ENCODE data around the gene C3orf22. TPM values are rescaled to one million over a fixed set of nuclear protein-coding genes. Genes with fewer than 3 reads are reported as not detected.

Gene C3orf22
- total and polyA plus RNA-seq, 2 donors (not counting 1 experiment from before 2014, with no cell fraction given), result not detected

- Histone ChIP-seq H3K27ac (ENCODE audit: insufficient read depth, low read length) (no peak overlapping the region), H3K36me3 (ENCODE audit: control insufficient read depth, insufficient read depth, low read length) (no peaks in the 10 kb centered on the region), H3K9me3 (ENCODE audit: control insufficient read depth, insufficient read depth, low read depth, low read length) (no peaks in the 10 kb centered on the region), H3K4me3 (replicated peaks in 1 of 4; ENCODE audit: control extremely low read depth in 1 of 4, insufficient read depth in 1 of 4, low read depth in 3 of 4, low read length in 4 of 4) (no peak overlapping the region), H3K4me2 (ENCODE audit: extremely low read depth, insufficient read depth, low read length) (no peak overlapping the region), H3K27me3 (ENCODE audit: control insufficient read depth, insufficient read depth, low read length) (peaks cover 20% of the 10 kb centered on the region), H2AFZ (ENCODE audit: low read length) (no peak overlapping the region), H3K9ac (ENCODE audit: insufficient read depth, low read length) (no peak overlapping the region), H4K20me1 (ENCODE audit: control insufficient read depth, extremely low read depth, insufficient read depth, low read length) (no peaks in the 10 kb centered on the region), H3K4me1 (ENCODE audit: control insufficient read depth, extremely low read depth, insufficient read depth, low read length) (no peaks in the 10 kb centered on the region), H3K79me2 (ENCODE audit: control insufficient read depth, insufficient read depth, low read length) (no peaks in the 10 kb centered on the region)
- TF ChIP-seq CTCF (conservative IDR thresholded peaks at IDR 0.05 in 1 of 2, IDR thresholded peaks at IDR 0.05 in 1 of 2; ENCODE audit: low read depth in 1 of 2, low read length in 2 of 2), result no peak
- no peak for TF ChIP-seq EZH2 (IDR thresholded peaks at IDR 0.05; ENCODE audit: low read length, missing control alignments)
- no peak for DNase-seq (ENCODE audit: low read depth in 2 of 2)
Measured at GRCh38 chr3:126519506-126520455, 39.0 kb downstream of the C3orf22 start.

GRCh38 chr3:126518779-126519177 lies 40.0 kb downstream of the C3orf22 start:
- H3K4me3 ChIP-seq (replicated peaks in 1 of 4; ENCODE audit: control extremely low read depth in 1 of 4, insufficient read depth in 1 of 4, low read depth in 3 of 4, low read length in 4 of 4), result no peak overlapping the region
- H3K27me3 ChIP-seq (ENCODE audit: control insufficient read depth, insufficient read depth, low read length), result peaks cover 20% of the 10 kb centered on the region
- no peaks in the 10 kb centered on the region for H4K20me1 ChIP-seq (ENCODE audit: control insufficient read depth, extremely low read depth, insufficient read depth, low read length)
- TF ChIP-seq CTCF (conservative IDR thresholded peaks at IDR 0.05 in 1 of 2, IDR thresholded peaks at IDR 0.05 in 1 of 2; ENCODE audit: low read depth in 1 of 2, low read length in 2 of 2), result no peak
- TF ChIP-seq EZH2 (IDR thresholded peaks at IDR 0.05; ENCODE audit: low read length, missing control alignments), result no peak
- DNase-seq (ENCODE audit: low read depth in 2 of 2), result no peak
- no peak overlapping the region for H3K9ac ChIP-seq (ENCODE audit: insufficient read depth, low read length)
- no peak overlapping the region for H2AFZ ChIP-seq (ENCODE audit: low read length)
- H3K36me3 ChIP-seq (ENCODE audit: control insufficient read depth, insufficient read depth, low read length), result no peaks in the 10 kb centered on the region
- no peaks in the 10 kb centered on the region for H3K4me1 ChIP-seq (ENCODE audit: control insufficient read depth, extremely low read depth, insufficient read depth, low read length)
- H3K9me3 ChIP-seq (ENCODE audit: control insufficient read depth, insufficient read depth, low read depth, low read length), result no peaks in the 10 kb centered on the region
- H3K27ac ChIP-seq (ENCODE audit: insufficient read depth, low read length), result no peak overlapping the region
- H3K79me2 ChIP-seq (ENCODE audit: control insufficient read depth, insufficient read depth, low read length), result no peaks in the 10 kb centered on the region
- H3K4me2 ChIP-seq (ENCODE audit: extremely low read depth, insufficient read depth, low read length), result no peak overlapping the region

GRCh38 chr3:126517986-126518778 lies 40.5 kb downstream of the C3orf22 start:
- no peaks in the 10 kb centered on the region for H3K9me3 ChIP-seq (ENCODE audit: control insufficient read depth, insufficient read depth, low read depth, low read length)
- TF ChIP-seq CTCF (conservative IDR thresholded peaks at IDR 0.05 in 1 of 2, IDR thresholded peaks at IDR 0.05 in 1 of 2; ENCODE audit: low read depth in 1 of 2, low read length in 2 of 2) (no peak), EZH2 (IDR thresholded peaks at IDR 0.05; ENCODE audit: low read length, missing control alignments) (no peak)

More at GRCh38 chr3:126517986-126518778, 40.5 kb downstream of the C3orf22 start:
- DNase-seq (ENCODE audit: low read depth in 2 of 2), result no peak
- Histone ChIP-seq H4K20me1 (ENCODE audit: control insufficient read depth, extremely low read depth, insufficient read depth, low read length) (no peaks in the 10 kb centered on the region), H3K27me3 (ENCODE audit: control insufficient read depth, insufficient read depth, low read length) (peaks cover 16% of the 10 kb centered on the region), H3K4me1 (ENCODE audit: control insufficient read depth, extremely low read depth, insufficient read depth, low read length) (no peaks in the 10 kb centered on the region), H3K27ac (ENCODE audit: insufficient read depth, low read length) (no peak overlapping the region), H2AFZ (ENCODE audit: low read length) (no peak overlapping the region), H3K36me3 (ENCODE audit: control insufficient read depth, insufficient read depth, low read length) (no peaks in the 10 kb centered on the region), H3K9ac (ENCODE audit: insufficient read depth, low read length) (no peak overlapping the region), H3K4me3 (replicated peaks in 1 of 4; ENCODE audit: control extremely low read depth in 1 of 4, insufficient read depth in 1 of 4, low read depth in 3 of 4, low read length in 4 of 4) (no peak overlapping the region), H3K4me2 (ENCODE audit: extremely low read depth, insufficient read depth, low read length) (no peak overlapping the region), H3K79me2 (ENCODE audit: control insufficient read depth, insufficient read depth, low read length) (no peaks in the 10 kb centered on the region)
